ENCODE results near the gene FOS.

Gene FOS

DNA sequence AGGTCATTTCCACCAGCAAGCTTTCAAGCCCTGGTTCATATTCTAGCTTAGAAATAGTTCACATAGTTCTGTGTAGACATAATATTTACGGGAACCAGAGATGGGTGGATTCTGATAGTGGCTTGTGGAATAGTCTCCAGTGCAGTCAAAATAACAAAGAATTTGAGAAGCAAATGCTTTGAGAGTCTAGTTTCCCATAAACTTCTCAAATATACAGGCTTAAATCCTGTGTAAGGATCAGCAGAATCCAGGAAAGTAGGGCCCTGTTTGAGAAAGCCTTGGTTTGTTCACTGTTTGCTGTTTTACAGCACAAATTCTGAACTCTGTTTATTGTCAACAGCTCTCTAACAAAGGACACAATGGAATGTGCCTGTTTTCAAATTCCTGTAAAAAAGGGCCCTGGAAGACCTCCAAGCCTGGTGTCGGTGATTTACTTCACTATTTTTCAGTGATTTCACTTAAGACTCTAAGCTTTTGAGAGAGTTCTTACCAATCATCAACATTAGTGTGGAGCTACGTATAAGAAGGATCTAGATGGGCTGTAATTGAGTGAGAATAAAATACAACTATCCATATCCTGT lies 11.4 kb upstream of the FOS start:
- Histone ChIP-seq H3K4me1 (ENCODE audit: control insufficient read depth in 1 of 2, insufficient read depth in 1 of 2, low read depth in 1 of 2, low read length in 1 of 2) (peaks cover 28 to 41% of the 10 kb centered on the region in 2 experiments), H3K36me3 (no peaks in the 10 kb centered on the region), H3K4me3 (ENCODE audit: low read depth in 1 of 2, low read length in 1 of 2) (no peak overlapping the region), H3K27me3 (no peaks in the 10 kb centered on the region), H3K27ac (peak overlapping the region; percentile 93), H3K9me3 (no peaks in the 10 kb centered on the region)
- TF ChIP-seq CTCF (IDR thresholded peaks at IDR 0.05) = no peak

GRCh38 chr14:75268633-75269550 lies 9.7 kb upstream of the FOS start:
- Histone ChIP-seq H3K36me3 (no peaks in the 10 kb centered on the region), H3K9me3 (no peaks in the 10 kb centered on the region), H3K27me3 (no peaks in the 10 kb centered on the region), H3K4me3 (ENCODE audit: low read depth in 1 of 2, low read length in 1 of 2) (peak overlapping the region; percentile 7 to 42), H3K4me1 (ENCODE audit: control insufficient read depth in 1 of 2, insufficient read depth in 1 of 2, low read depth in 1 of 2, low read length in 1 of 2) (peaks cover 45 to 55% of the 10 kb centered on the region in 2 experiments), H3K27ac (peak overlapping the region; percentile 93)
- TF ChIP-seq CTCF (IDR thresholded peaks at IDR 0.05) = no peak

- peak overlapping the region; percentile 99 for H3K27ac ChIP-seq
- no peak for TF ChIP-seq CTCF (IDR thresholded peaks at IDR 0.05)
- H3K27me3 ChIP-seq = no peaks in the 10 kb centered on the region
- no peaks in the 10 kb centered on the region for H3K9me3 ChIP-seq
- H3K4me3 ChIP-seq (ENCODE audit: low read depth in 1 of 2, low read length in 1 of 2) = no peak overlapping the region
- peaks cover 71 to 81% of the 10 kb centered on the region in 2 experiments for H3K4me1 ChIP-seq (ENCODE audit: control insufficient read depth in 1 of 2, insufficient read depth in 1 of 2, low read depth in 1 of 2, low read length in 1 of 2)
- H3K36me3 ChIP-seq = no peaks in the 10 kb centered on the region
Measured at GRCh38 chr14:75271514-75271913, 7.1 kb upstream of the FOS start.

- peak overlapping the region in 1 of 2 experiments; percentile 48 for H3K4me3 ChIP-seq (ENCODE audit: low read depth in 1 of 2, low read length in 1 of 2)
- no peak for TF ChIP-seq CTCF (IDR thresholded peaks at IDR 0.05)
- no peaks in the 10 kb centered on the region for H3K9me3 ChIP-seq
- peak overlapping the region; percentile 99 for H3K27ac ChIP-seq
- no peaks in the 10 kb centered on the region for H3K27me3 ChIP-seq
- no peaks in the 10 kb centered on the region for H3K36me3 ChIP-seq
- H3K4me1 ChIP-seq (ENCODE audit: control insufficient read depth in 1 of 2, insufficient read depth in 1 of 2, low read depth in 1 of 2, low read length in 1 of 2) = peaks cover 68 to 79% of the 10 kb centered on the region in 2 experiments
Measured at GRCh38 chr14:75273272-75274049, 5.2 kb upstream of the FOS start.

- H3K4me1 ChIP-seq (ENCODE audit: control insufficient read depth in 1 of 2, insufficient read depth in 1 of 2, low read depth in 1 of 2, low read length in 1 of 2) = peaks cover 60 to 71% of the 10 kb centered on the region in 2 experiments
Measured at GRCh38 chr14:75274050-75274898, 4.4 kb upstream of the FOS start.

More at GRCh38 chr14:75274050-75274898, 4.4 kb upstream of the FOS start:
- Histone ChIP-seq H3K4me3 (ENCODE audit: low read depth in 1 of 2, low read length in 1 of 2) (peak overlapping the region; percentile 37 to 48), H3K27ac (peak overlapping the region; percentile 99), H3K9me3 (no peaks in the 10 kb centered on the region), H3K27me3 (no peaks in the 10 kb centered on the region), H3K36me3 (peaks cover 6% of the 10 kb centered on the region)
- TF ChIP-seq CTCF (IDR thresholded peaks at IDR 0.05) = no peak

Measured in neutrophil (primary cell).